Neural progenitor cell (in vitro differentiated cells): Measurements from ENCODE around the gene SLC45A1.

Source experiments
- CTCF ChIP-seq: fragments of 200-600 bp; sonication (generic); IDR thresholded peaks from 2 replicates; pipeline ENCODE4 v1.5.1; 2017; ENCODE audit warnings: antibody characterized with exemption, mild to moderate bottlenecking
- EZH2phosphoT487 ChIP-seq: fragments of 200-600 bp; sonication (generic); IDR thresholded peaks from 2 replicates; pipeline ENCODE4 v1.6.1; 2017; ENCODE audit warnings: antibody characterized with exemption

- TF ChIP-seq CTCF (no peak), EZH2phosphoT487 (no peak)
These were observed 59.5 kb downstream of the SLC45A1 start for GRCh38 chr1:8377271-8377981.
